ENCODE measurements around the gene MAP1B.

Gene MAP1B

GRCh38 chr5:72134226-72134899, 27.1 kb downstream of the MAP1B start:
- DNase-seq: no peak

GRCh38 chr5:72137826-72138409, 30.6 kb downstream of the MAP1B start:
- peak in 1 of 2 experiments; percentile 51 for DNase-seq

- DNase-seq: no peak
Observed at GRCh38 chr5:72138943-72139521, 31.8 kb downstream of the MAP1B start.

- no peak for DNase-seq
Observed at GRCh38 chr5:72140711-72141110, 33.4 kb downstream of the MAP1B start.

- DNase-seq: no peak
Observed at GRCh38 chr5:72141440-72142355, 34.4 kb downstream of the MAP1B start.

GRCh38 chr5:72144762-72145161, 37.5 kb downstream of the MAP1B start:
- no peak for DNase-seq

GRCh38 chr5:72145348-72145747, 38.1 kb downstream of the MAP1B start:
- no peak for DNase-seq

GRCh38 chr5:72146056-72146455, 38.8 kb downstream of the MAP1B start:
- no peak for DNase-seq

- no peak for DNase-seq
Observed at GRCh38 chr5:72147569-72147968, 40.3 kb downstream of the MAP1B start.

GRCh38 chr5:72149742-72150141, 42.5 kb downstream of the MAP1B start:
- DNase-seq: no peak

GRCh38 chr5:72151169-72151568, 43.9 kb downstream of the MAP1B start:
- DNase-seq: no peak

GRCh38 chr5:72151646-72152045, 44.4 kb downstream of the MAP1B start:
- no peak for DNase-seq

GRCh38 chr5:72152545-72152944, 45.3 kb downstream of the MAP1B start:
- DNase-seq: no peak

GRCh38 chr5:72153551-72153950, 46.3 kb downstream of the MAP1B start:
- no peak for DNase-seq

- DNase-seq: no peak
Observed at GRCh38 chr5:72154076-72154756, 46.9 kb downstream of the MAP1B start.

GRCh38 chr5:72156946-72157624, 49.8 kb downstream of the MAP1B start:
- DNase-seq: no peak

GRCh38 chr5:72157625-72157962, 50.3 kb downstream of the MAP1B start:
- DNase-seq: no peak

- no peak for DNase-seq
Observed at GRCh38 chr5:72159501-72159911, 52.2 kb downstream of the MAP1B start.

- no peak for DNase-seq
Observed at GRCh38 chr5:72160329-72160728, 53.1 kb downstream of the MAP1B start.

- DNase-seq: no peak
Observed at GRCh38 chr5:72160959-72161358, 53.7 kb downstream of the MAP1B start.

- DNase-seq: no peak
Observed at GRCh38 chr5:72161951-72162350, 54.7 kb downstream of the MAP1B start.

GRCh38 chr5:72163349-72163983, 56.2 kb downstream of the MAP1B start:
- DNase-seq: no peak

All from SW 1271 (cell line).